Uterus (tissue), 4 donors: Measurements from ENCODE around the gene ZNF784. TPM values are rescaled to one million over a fixed set of nuclear protein-coding genes. Genes with fewer than 3 reads are reported as not detected.

Experiments
- DNase-seq, 2 donors: peaks; one replicate each; pipeline ENCODE4 v3.0.0-alpha.2; 2019 to 2020
- H3K27ac ChIP-seq, 2 donors: fragments of 200-600 bp; sonication (generic); 1 replicate in 1 of 2; 2 replicates in 1 of 2; pipeline ENCODE4 v1.5.1; 2016 to 2018
- H3K27me3 ChIP-seq, 2 donors: fragments of 200-600 bp; sonication (generic); one replicate each; pipeline ENCODE4 v1.5.1; 2018 to 2019; ENCODE audit warnings: control low read depth in 1 of 2
- H3K36me3 ChIP-seq, 2 donors: fragments of 200-600 bp; sonication (generic); one replicate each; pipeline ENCODE4 v1.5.1; 2019; ENCODE audit warnings: control low read depth in 1 of 2
- H3K4me1 ChIP-seq, 2 donors: fragments of 200-600 bp; sonication (generic); one replicate each; pipeline ENCODE4 v1.5.1; 2018 to 2019; ENCODE audit warnings: control low read depth in 1 of 2
- H3K4me3 ChIP-seq, 2 donors: fragments of 200-600 bp; sonication (generic); 1 replicate in 1 of 2; 2 replicates in 1 of 2; pipeline ENCODE4 v1.5.1; 2018 to 2019; ENCODE audit warnings: mild to moderate bottlenecking in 1 of 2
- H3K9me3 ChIP-seq, 2 donors: fragments of 200-600 bp; sonication (generic); one replicate each; pipeline ENCODE4 v1.5.1; 2019; ENCODE audit warnings: control low read depth in 1 of 2
- POLR2A ChIP-seq, 2 donors: fragments of 450-650 bp; IDR thresholded peaks; one replicate each; pipeline ENCODE4 v1.6.1; 2016; ENCODE audit warnings: antibody characterized with exemption in 2 of 2, mild to moderate bottlenecking in 1 of 2, moderate library complexity in 1 of 2
- intact Hi-C: fragments of 100-400 bp; cut with DNase I; formaldehyde crosslinking; loops from one replicate; pipeline ENCODE4 v1.15.1; 2023; ENCODE audit warnings: low total_unique reads
- total RNA-seq, 4 donors: library from RNA; depleted of rRNA in 3 of 4; stranded (reverse); fragments of >200 nt in 3 of 4; gene quantifications; one replicate each; pipeline versions ENCODE4 v1.1.0 to v1.2.4, GENCODE V29; 2014 to 2023
- TF ChIP-seq, protein P1 (sequence below), 4 experiments: fragments of 200-600 bp in 2 of 4; fragments of 450-650 bp in 2 of 4; sonication (generic) in 2 of 4; IDR thresholded peaks; one replicate each; pipeline ENCODE4 v1.5.1; 2016 to 2019; ENCODE audit warnings: antibody characterized with exemption in 4 of 4, mild to moderate bottlenecking in 2 of 4, moderate library complexity in 1 of 4
- donor health status: DM: yes; HTN: yes; CAD: no.

Gene ZNF784
- total RNA-seq, 4 donors from 2014 or later = 4.1 to 9.6 (median 7.4) TPM

DNA sequence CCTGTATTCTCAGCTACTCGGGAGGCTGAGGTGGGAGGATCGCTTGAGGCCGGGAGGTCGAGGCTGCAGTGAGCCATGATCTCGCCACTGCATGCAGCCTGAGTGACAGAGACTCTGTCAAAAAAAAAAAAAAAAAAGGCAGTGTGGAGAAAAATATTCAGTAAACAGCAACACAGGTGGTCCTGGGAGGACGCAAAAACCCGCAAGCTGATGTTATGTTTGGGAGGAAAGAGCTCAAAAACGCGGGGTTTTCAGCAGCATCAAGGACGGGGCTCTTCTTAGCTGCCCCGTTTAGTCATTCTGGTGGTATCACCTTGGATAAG is 599 bp upstream of the ZNF784 start:
- Histone ChIP-seq H3K4me1 (no peaks in the 10 kb centered on the region), H3K4me3 (peak overlapping the region; percentile 58 to 70), H3K27ac (peak overlapping the region; percentile 94 to 99), H3K27me3 (no peaks in the 10 kb centered on the region), H3K36me3 (no peaks in the 10 kb centered on the region), H3K9me3 (no peaks in the 10 kb centered on the region)
- TF ChIP-seq POLR2A (IDR thresholded peaks at IDR 0.05) = no peak
- TF ChIP-seq, protein P1, sequence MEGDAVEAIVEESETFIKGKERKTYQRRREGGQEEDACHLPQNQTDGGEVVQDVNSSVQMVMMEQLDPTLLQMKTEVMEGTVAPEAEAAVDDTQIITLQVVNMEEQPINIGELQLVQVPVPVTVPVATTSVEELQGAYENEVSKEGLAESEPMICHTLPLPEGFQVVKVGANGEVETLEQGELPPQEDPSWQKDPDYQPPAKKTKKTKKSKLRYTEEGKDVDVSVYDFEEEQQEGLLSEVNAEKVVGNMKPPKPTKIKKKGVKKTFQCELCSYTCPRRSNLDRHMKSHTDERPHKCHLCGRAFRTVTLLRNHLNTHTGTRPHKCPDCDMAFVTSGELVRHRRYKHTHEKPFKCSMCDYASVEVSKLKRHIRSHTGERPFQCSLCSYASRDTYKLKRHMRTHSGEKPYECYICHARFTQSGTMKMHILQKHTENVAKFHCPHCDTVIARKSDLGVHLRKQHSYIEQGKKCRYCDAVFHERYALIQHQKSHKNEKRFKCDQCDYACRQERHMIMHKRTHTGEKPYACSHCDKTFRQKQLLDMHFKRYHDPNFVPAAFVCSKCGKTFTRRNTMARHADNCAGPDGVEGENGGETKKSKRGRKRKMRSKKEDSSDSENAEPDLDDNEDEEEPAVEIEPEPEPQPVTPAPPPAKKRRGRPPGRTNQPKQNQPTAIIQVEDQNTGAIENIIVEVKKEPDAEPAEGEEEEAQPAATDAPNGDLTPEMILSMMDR (IDR thresholded peaks at IDR 0.05) = no peak
- intact Hi-C loops = no loop called here
- no peak for DNase-seq

GRCh38 chr19:55623561-55623960 is 805 bp downstream of the ZNF784 start:
- Histone ChIP-seq H3K27ac (peak overlapping the region; percentile 94 to 99), H3K36me3 (no peaks in the 10 kb centered on the region), H3K4me3 (no peak overlapping the region), H3K27me3 (no peaks in the 10 kb centered on the region), H3K4me1 (no peaks in the 10 kb centered on the region), H3K9me3 (no peaks in the 10 kb centered on the region)
- intact Hi-C loops = no loop called here
- no peak for DNase-seq
- TF ChIP-seq POLR2A (IDR thresholded peaks at IDR 0.05) = no peak
- TF ChIP-seq, protein P1 (IDR thresholded peaks at IDR 0.05) = no peak

DNA sequence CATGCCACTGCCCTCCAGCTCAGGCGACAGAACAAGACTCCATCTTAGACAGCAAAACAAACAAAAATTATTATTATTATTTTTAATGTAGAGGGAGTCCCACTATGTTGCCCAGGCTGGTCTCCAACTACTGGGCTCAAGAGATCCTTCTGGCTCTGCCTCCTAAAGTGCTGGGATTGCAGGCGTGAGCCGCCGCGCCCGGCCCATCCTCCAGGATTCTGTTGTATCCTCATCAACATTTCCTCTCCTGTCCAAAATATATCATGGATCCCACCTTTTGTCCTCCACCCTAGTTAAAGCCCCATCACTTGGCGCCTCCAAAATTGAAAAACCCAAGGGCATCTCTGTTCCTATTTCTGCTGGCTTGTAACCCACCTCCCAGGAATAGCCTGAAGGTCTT is 1.2 kb downstream of the ZNF784 start:
- Histone ChIP-seq H3K27ac (no peak overlapping the region), H3K27me3 (no peaks in the 10 kb centered on the region), H3K9me3 (no peaks in the 10 kb centered on the region), H3K4me1 (no peaks in the 10 kb centered on the region), H3K4me3 (no peak overlapping the region), H3K36me3 (no peaks in the 10 kb centered on the region)
- no peak for DNase-seq
- intact Hi-C loops = no loop called here
- TF ChIP-seq, protein P1 (IDR thresholded peaks at IDR 0.05) = no peak
- no peak for TF ChIP-seq POLR2A (IDR thresholded peaks at IDR 0.05)

GRCh38 chr19:55622242-55622969 is 2.0 kb downstream of the ZNF784 start:
- no peaks in the 10 kb centered on the region for H3K4me1 ChIP-seq
- H3K27ac ChIP-seq = no peak overlapping the region
- H3K9me3 ChIP-seq = no peaks in the 10 kb centered on the region
- no peaks in the 10 kb centered on the region for H3K27me3 ChIP-seq
- H3K4me3 ChIP-seq = no peak overlapping the region
- intact Hi-C loops = no loop called here
- no peaks in the 10 kb centered on the region for H3K36me3 ChIP-seq
- no peak for DNase-seq
- TF ChIP-seq POLR2A (IDR thresholded peaks at IDR 0.05) = no peak
- TF ChIP-seq, protein P1 (IDR thresholded peaks at IDR 0.05) = no peak

GRCh38 chr19:55621673-55622231 is 2.6 kb downstream of the ZNF784 start:
- no peak for DNase-seq

More at GRCh38 chr19:55621673-55622231, 2.6 kb downstream of the ZNF784 start:
- Histone ChIP-seq H3K27me3 (no peaks in the 10 kb centered on the region), H3K4me1 (no peaks in the 10 kb centered on the region), H3K9me3 (no peaks in the 10 kb centered on the region), H3K27ac (no peak overlapping the region), H3K4me3 (no peak overlapping the region), H3K36me3 (no peaks in the 10 kb centered on the region)
- intact Hi-C loops = no loop called here
- TF ChIP-seq POLR2A (IDR thresholded peaks at IDR 0.05) = no peak
- TF ChIP-seq, protein P1 (IDR thresholded peaks at IDR 0.05) = no peak
